Right forelimb (tissue), 1 donor: ENCODE measurements around the gene C11orf58.

Experiments used
- DNase-seq: peaks from one replicate; pipeline ENCODE4 v3.0.0-alpha.2; 2018

The C11orf58 gene

GRCh38 chr11:16738193-16738946 lies at the start of gene C11orf58:
TSS of gene C11orf58 (plus strand) at chr11:16738647. CDS start at chr11:16738779, 132 bp downstream.
- peak; percentile 99 for DNase-seq

- no peak for DNase-seq
These were observed 48.4 kb upstream of the C11orf58 start for GRCh38 chr11:16690086-16690485.

GRCh38 chr11:16703795-16704194 lies 34.7 kb upstream of the C11orf58 start:
- no peak for DNase-seq

- DNase-seq = no peak
These were observed 24.9 kb upstream of the C11orf58 start for GRCh38 chr11:16713594-16713993.

- no peak for DNase-seq
These were observed 15.7 kb upstream of the C11orf58 start for GRCh38 chr11:16722581-16723344.

GRCh38 chr11:16727806-16728205 lies 10.6 kb upstream of the C11orf58 start:
- DNase-seq = no peak

GRCh38 chr11:16737818-16738192 lies 642 bp upstream of the C11orf58 start:
- no peak for DNase-seq

- DNase-seq = no peak
These were observed 734 bp downstream of the C11orf58 start for GRCh38 chr11:16738947-16739815.

GRCh38 chr11:16741473-16741872 lies 3.0 kb downstream of the C11orf58 start:
- DNase-seq = no peak

- no peak for DNase-seq
These were observed 5.0 kb downstream of the C11orf58 start for GRCh38 chr11:16743478-16743877.

GRCh38 chr11:16744128-16744725 lies 5.8 kb downstream of the C11orf58 start:
- DNase-seq = no peak

GRCh38 chr11:16745950-16746605 lies 7.6 kb downstream of the C11orf58 start:
- no peak for DNase-seq

- no peak for DNase-seq
These were observed 10.6 kb downstream of the C11orf58 start for GRCh38 chr11:16749092-16749491.

GRCh38 chr11:16749666-16750065 lies 11.2 kb downstream of the C11orf58 start:
- no peak for DNase-seq

GRCh38 chr11:16750417-16750816 lies 12.0 kb downstream of the C11orf58 start:
- no peak for DNase-seq

GRCh38 chr11:16758382-16759024 lies 20.1 kb downstream of the C11orf58 start:
- DNase-seq = no peak

GRCh38 chr11:16759857-16760508 lies 21.5 kb downstream of the C11orf58 start:
- no peak for DNase-seq

- no peak for DNase-seq
These were observed 25.3 kb downstream of the C11orf58 start for GRCh38 chr11:16763746-16764145.

GRCh38 chr11:16764888-16765287 lies 26.4 kb downstream of the C11orf58 start:
- no peak for DNase-seq

- DNase-seq = no peak
These were observed 28.7 kb downstream of the C11orf58 start for GRCh38 chr11:16767137-16767536.

GRCh38 chr11:16767957-16768356 lies 29.5 kb downstream of the C11orf58 start:
- DNase-seq = no peak
